ENCODE results near the gene HSPA12B. TPM values are rescaled to one million over a fixed set of nuclear protein-coding genes. Genes with fewer than 3 reads are reported as not detected.

HSPA12B gene
- total and polyA plus RNA-seq, 2 of the 8 experiments (the other 6 are each of a cell fraction or from before 2014, with no cell fraction given), result 2.2 to 4.3 TPM

DNA sequence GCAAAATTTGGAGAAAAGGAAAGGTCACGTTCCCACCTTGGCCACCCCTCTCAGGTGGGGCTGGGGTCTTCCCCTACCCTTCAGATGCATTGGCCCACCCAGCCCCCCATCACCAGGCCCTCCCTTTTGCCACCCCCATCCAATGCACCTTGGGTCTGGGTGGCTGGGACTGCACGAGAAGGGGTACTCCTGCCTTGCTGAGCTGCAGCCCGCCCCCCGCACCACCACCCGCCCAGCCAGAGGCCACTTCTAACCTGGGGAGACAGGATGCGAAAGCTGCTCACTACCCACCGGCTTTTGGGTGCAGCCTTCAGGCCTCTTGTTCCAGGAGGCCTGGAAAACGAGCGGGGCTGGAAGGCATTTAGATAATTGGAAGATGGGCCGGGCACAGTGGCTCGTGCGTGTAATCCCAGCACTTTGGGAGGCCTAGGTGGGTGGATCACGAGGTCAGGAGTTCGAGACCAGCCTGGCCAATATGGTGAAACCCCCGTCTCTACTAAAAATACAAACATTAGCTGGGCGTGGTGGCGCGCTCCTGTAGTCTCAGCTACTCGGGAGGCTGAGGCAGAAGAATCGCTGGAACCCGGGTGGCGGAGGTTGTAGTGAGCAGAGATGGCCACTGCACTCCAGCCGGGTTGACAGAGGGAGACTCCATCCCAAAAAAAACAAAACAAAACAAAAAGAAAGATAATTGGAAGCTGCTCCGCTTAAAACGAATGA is 62.4 kb downstream of the HSPA12B start (continued):
- TF ChIP-seq CHD7 (IDR thresholded peaks at IDR 0.05; ENCODE audit: insufficient replicate concordance, low read length) (no peak), TAF7 (optimal IDR thresholded peaks at IDR 0.05; ENCODE audit: borderline replicate concordance, low read depth, low read length) (no peak), JUN (IDR thresholded peaks at IDR 0.05; ENCODE audit: low read depth, low read length) (no peak), RXRA (IDR thresholded peaks at IDR 0.05; ENCODE audit: insufficient read depth, low read depth, low read length) (no peak), CTBP2 (IDR thresholded peaks at IDR 0.05; ENCODE audit: borderline replicate concordance, insufficient read depth, insufficient read length, low read length) (no peak), RBBP5 (IDR thresholded peaks at IDR 0.05; ENCODE audit: borderline replicate concordance, low read depth, low read length) (no peak), KDM4A (IDR thresholded peaks at IDR 0.05; ENCODE audit: low read depth, low read length, severe bottlenecking) (no peak), CHD2 (IDR thresholded peaks at IDR 0.05; ENCODE audit: low read length) (no peak)
- TF ChIP-seq, protein P1, sequence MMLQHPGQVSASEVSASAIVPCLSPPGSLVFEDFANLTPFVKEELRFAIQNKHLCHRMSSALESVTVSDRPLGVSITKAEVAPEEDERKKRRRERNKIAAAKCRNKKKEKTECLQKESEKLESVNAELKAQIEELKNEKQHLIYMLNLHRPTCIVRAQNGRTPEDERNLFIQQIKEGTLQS (IDR thresholded peaks at IDR 0.05; ENCODE audit: insufficient read depth, low read depth, low read length), result no peak

Measured in H1 (cell line).